Fibroblast of lung (primary cell): ENCODE measurements around the gene DCLK2.

Experiments used
- CTCF ChIP-seq, 2 donors: IDR thresholded peaks in 1 of 2; conservative IDR thresholded peaks in 1 of 2; 1 replicate in 1 of 2; 2 replicates in 1 of 2; pipeline ENCODE4 v1.5.1; 2011 to 2012; ENCODE audit warnings: low read length in 2 of 2, control low read depth in 1 of 2, inconsistent platforms in 1 of 2, low read depth in 1 of 2, mild to moderate bottlenecking in 1 of 2
- EZH2 ChIP-seq: IDR thresholded peaks from 2 replicates; pipeline ENCODE4 v1.5.1; 2012; ENCODE audit warnings: low read length, control low read depth, mild to moderate bottlenecking; ENCODE audit errors: missing control alignments

GRCh38 chr4:150152766-150153165, 74.5 kb downstream of the DCLK2 start:
- TF ChIP-seq CTCF (conservative IDR thresholded peaks at IDR 0.05 in 1 of 2, IDR thresholded peaks at IDR 0.05 in 1 of 2; ENCODE audit: low read depth in 1 of 2, low read length in 2 of 2) (no peak), EZH2 (no peak)
